KG1 (cell line): ENCODE measurements around the gene AIPL1.

Source experiments
- DNase-seq: peaks from one replicate; lab custom pipeline; 2025; lab: John Stamatoyannopoulos, UW

AIPL1 gene

DNA sequence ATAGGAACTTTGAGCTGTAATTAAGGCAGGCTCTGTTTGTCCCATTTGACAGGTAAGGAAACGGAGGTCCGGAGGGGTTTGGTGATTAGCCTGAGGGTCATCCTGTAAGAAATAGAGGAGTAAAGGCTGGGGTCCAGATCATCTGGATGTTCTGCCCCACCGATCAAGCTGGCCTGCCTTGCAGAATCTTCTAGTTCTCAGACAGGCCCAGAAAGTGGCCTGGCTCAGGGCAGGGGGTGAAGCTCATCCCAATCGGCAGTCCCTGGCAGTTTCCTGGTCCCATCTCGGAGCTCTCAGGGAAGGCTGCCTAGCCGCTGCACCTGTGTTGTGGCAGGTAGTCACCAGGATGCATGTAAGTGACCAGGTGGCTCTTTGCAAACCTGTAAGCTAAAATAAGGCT lies 13.6 kb upstream of the AIPL1 start:
- no peak for DNase-seq

DNA sequence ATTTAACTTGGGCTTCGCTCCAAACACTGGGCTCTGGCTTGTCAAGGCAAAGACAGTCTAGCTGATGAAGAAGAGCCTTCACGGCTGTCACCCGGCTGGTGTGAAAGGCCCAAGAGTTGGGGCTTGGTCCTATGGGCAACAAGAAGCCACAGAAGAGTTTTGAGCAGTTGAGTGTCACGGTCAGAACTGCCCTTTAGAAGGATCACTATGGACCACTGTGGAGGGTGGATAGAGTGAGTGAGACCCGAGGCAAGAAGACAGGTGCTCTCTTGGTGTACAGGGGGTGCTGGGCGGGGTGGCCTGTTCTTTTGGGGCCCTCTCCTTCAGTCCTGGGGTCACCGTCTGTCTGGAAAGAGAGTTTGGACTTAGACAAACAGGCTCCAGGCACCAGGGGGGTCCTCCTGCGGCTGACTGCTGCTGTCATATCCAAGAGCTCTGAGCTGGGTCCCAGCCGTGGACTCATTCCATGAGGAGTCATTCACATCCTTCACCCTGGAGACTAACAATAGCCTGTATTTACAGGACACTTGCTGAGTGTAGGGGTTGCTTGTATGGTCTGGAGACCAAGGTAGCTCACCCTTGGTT lies 11.7 kb upstream of the AIPL1 start:
- DNase-seq = no peak

- DNase-seq = no peak
Observed at GRCh38 chr17:6444571-6445335, 9.8 kb upstream of the AIPL1 start.

DNA sequence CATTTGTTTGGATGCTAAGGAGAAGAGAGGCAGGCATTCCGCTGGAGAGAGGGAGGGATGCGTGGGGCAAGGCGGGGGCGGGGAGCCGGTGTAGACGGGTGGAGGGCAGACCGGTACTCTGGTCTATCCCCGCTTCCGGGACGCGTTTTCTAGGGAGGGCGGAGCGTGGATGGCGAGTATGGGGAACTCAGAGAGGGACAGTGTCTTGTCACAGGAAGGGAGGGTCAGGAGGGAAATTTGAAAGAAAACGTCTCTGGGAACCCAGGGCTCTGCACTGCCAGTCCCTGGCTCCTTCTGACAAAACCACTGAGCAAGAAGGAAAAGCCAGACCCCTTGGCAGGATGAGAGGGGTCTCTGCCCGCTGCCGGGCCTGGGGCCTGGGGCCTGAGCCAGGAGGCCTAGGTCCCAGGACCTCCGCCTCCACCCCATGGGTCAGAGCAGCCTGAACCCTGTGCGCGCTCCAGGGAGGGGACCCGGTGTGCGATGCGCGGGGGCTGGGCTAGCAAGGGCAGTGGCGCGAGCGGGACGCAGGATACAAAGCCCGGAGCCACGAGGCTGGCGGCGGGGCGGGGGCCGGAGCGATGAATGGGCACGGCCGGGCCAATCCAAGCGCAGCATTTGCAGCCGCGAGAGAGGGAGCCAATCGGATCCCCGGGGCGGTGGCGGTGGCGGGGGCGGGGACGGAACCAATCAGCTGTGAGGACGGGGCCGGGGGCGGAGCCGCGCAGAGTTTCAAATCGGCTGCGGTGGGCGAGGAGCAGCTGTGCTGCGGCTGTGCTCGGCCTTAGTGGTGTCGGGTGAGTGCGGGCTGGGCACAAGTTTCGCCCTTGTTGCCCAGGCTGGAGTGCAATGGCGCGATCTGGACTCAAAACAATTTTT lies 9.0 kb upstream of the AIPL1 start, which contains the start of gene PIMREG:
TSS of gene PIMREG (plus strand) at position 764 of the 879 bp plus-strand sequence. CDS start 656 bp downstream, outside the sequence.
- DNase-seq = peak; percentile 2

- no peak for DNase-seq
Observed at GRCh38 chr17:6442775-6443174, 7.9 kb upstream of the AIPL1 start.

DNA sequence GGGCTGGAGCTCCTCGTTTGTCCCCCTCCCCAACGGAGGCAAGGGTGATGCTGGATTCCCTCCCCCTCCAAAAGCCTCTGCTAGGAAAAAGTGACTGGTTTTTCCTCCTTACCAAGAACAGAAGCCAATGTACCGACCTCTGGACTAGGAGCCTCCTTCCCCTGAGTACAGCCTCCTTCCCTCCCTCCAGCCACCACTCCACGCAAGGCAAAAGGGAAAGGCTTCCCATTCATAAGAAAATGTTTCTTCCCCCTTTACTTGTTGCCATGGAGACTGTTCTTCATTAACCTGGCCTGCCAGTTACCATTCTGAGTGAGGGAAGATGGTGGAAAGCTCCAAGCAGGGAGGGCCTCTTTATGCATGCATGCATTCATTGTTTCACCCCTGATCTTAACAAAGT lies 5.0 kb upstream of the AIPL1 start:
- no peak for DNase-seq

DNA sequence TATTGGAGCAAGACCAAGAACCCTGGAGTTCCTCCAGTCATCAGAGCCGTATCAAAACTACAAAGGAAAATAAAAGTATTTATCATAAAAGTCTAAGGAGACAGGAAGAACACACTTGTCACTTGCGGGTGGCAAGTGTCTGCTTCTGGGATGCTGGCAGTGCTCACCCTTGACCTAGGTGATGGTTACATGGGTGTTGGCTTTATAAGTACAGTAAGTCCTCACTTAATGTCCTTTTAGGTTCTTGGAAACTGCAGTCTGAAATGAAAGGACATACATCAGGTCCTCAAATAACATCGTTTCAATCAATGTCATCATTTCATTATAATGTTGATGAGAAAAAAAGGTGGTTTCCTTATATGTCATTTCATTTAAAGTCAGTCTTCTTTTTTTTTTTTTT lies 3.0 kb upstream of the AIPL1 start:
- DNase-seq = no peak

GRCh38 chr17:6437466-6437865 lies 2.5 kb upstream of the AIPL1 start:
- no peak for DNase-seq

DNA sequence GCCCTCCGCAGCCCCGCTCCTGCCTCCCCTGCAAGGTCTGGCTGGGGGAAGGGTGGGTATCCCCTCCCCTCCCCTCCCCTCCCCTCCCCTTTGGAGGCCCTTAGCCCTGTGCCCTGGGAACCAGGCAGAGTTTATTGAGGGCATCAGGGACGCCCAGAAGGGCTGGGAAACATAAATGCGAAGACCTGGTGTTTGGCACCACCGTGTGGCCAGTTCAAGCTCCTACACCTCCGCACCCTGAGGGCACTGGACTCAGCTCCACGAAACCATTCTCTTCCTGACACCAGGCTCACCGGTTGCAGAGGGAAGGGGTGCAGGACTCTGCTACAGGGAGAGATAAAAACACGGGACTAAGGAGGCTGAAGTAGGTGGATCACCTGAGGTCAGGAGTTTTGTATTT lies 1.0 kb upstream of the AIPL1 start:
- DNase-seq = no peak

DNA sequence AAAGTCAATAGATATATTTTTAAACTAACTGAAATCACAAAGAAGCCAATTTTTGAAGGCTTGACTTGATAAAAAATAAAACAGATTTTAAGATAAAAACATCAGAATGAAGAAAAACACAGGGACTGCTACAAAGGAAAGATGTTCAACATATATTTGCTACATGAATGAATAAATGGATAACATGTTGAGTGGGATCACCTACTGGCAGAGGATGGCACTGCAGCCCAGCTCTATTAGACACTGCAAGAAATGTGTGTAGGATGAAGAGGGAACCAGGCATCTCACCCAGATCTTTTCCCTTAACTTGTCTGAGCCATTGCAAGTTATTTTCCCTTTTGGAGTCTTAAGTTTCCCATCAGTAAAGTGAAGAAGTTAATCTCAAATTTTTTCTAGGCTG lies 4.2 kb downstream of the AIPL1 start:
- no peak for DNase-seq

- no peak for DNase-seq
Observed at GRCh38 chr17:6429266-6429665, 5.7 kb downstream of the AIPL1 start.

- DNase-seq = no peak
Observed at GRCh38 chr17:6428207-6428965, 6.5 kb downstream of the AIPL1 start.

DNA sequence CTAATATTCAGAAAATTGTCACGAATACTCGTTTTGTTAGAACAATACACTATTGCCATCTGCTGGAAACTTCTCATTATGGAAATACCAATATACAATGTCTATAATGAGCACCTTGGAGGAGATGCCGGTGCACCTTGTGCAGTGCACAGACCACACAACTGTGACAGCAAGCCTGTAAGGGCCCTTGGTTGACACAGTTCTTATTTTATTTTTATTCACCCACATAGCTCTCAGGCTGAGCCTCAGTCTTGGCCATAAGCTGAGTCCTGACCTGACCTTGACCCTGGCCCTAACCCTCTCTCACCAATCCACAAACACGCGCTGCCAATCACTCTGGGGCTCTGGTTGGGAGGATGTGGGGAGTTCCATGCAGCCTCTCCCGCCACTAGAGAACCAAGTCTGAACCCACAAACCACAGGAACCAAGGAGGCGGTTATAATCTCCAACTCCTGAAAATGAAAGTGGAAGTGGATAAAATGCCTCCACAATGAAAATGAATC lies 7.6 kb downstream of the AIPL1 start:
- DNase-seq = peak; percentile 17

DNA sequence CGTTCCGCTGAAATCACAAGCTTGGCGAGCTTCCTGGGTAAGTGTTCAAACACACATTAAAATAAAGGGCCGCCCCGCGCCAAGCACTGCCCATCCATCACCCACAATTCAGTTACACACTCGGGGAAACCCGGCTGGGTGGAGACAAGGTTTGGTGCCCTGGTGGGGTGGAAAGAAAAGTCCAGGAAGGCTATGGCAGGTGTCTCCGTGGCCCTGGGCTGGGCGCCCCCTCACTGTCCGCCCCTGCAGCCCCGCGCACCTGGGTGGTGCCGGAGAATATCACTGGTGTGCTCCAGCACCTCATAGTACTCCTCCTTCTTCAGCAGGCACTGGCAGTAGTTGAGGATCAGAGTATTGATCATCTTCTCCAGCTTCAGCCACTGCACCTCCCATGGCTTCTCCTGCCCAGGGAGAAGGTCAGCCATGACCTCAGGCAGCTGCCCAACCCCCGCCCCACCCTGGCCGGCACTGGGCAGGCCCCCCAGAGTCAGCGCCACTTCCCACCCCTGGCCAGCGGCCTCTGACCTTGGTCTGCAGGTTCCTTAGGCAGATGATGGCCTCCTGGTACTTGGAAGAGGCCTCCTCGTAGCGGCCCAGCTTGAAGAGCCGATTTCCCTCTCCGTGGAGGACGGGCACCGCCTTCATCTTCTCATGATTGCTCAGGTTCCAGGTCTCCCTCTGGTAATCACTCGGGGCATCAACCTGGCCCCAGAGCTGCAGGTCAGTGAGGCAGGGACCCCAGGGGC lies 8.4 kb downstream of the AIPL1 start:
- no peak for DNase-seq

- no peak for DNase-seq
Observed at GRCh38 chr17:6425407-6425806, 9.5 kb downstream of the AIPL1 start.

DNA sequence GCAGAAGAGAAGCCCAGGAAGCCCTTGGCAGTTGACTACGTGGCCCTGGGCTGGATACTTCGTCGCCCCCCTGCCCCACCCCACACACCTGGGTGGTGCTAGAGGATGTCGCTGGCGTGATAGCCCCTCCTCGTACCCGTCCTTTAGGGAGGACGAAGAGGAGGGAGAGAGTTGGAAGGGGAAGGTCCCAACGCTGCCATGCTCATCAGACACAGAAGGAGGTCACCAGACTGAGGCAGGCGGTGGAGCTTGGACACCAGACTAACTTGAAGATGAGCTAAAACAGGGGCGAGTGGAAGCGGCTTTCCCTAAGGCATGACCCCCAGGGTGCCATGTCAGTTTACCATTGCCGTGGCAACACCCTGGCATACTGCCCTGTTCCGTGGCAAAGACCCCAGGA lies 11.0 kb downstream of the AIPL1 start:
- DNase-seq = no peak

- no peak for DNase-seq
Observed at GRCh38 chr17:6422654-6423241, 12.2 kb downstream of the AIPL1 start.

- DNase-seq = no peak
Observed at GRCh38 chr17:6421700-6422604, 13.0 kb downstream of the AIPL1 start.

GRCh38 chr17:6420173-6420641 lies 14.7 kb downstream of the AIPL1 start:
- DNase-seq = no peak

DNA sequence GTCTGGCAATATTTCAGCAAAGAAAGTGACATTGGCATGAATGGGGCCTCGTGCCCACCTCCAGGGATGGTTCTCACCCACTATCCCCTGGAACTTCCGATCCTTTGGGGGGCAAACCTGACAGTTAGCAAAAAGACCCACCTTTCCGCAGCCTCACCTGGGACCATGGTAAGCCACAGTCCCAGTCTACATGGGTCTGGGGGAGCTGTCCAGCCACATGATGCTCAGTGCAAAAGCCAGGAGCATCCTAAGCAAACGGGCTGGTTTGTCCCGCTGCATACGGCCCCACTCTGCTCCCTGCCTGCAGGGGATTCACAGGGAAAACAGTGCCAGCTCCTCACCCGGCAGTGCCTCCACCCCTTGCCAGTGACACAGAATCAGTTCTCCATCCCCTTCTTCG lies 19.3 kb downstream of the AIPL1 start:
- DNase-seq = no peak
